Amniotic epithelial cell (primary cell): ENCODE measurements around the gene HSPG2.

Experiments used
- DNase-seq: peaks from one replicate; pipeline ENCODE4 v3.0.0-alpha.2; 2010; ENCODE audit warnings: low read depth

HSPG2 gene

GRCh38 chr1:21861602-21862429 is 75.3 kb downstream of the HSPG2 start:
- peak; percentile 85 for DNase-seq

GRCh38 chr1:21860971-21861370 is 76.1 kb downstream of the HSPG2 start:
- DNase-seq, result no peak

GRCh38 chr1:21859669-21860179 is 77.4 kb downstream of the HSPG2 start:
- DNase-seq, result no peak

GRCh38 chr1:21857840-21858670 is 79.1 kb downstream of the HSPG2 start:
- no peak for DNase-seq

GRCh38 chr1:21857142-21857839 is 79.8 kb downstream of the HSPG2 start:
- DNase-seq, result no peak

GRCh38 chr1:21855257-21856096 is 81.6 kb downstream of the HSPG2 start:
- DNase-seq, result no peak

GRCh38 chr1:21854751-21855131 is 82.4 kb downstream of the HSPG2 start:
- DNase-seq, result no peak

- no peak for DNase-seq
Measured at GRCh38 chr1:21854090-21854750, 82.9 kb downstream of the HSPG2 start.

GRCh38 chr1:21853131-21853427 is 84.0 kb downstream of the HSPG2 start:
- DNase-seq, result no peak

- DNase-seq, result no peak
Measured at GRCh38 chr1:21852282-21853130, 84.6 kb downstream of the HSPG2 start.

- no peak for DNase-seq
Measured at GRCh38 chr1:21851430-21852250, 85.5 kb downstream of the HSPG2 start.

- DNase-seq, result no peak
Measured at GRCh38 chr1:21849909-21850576, 87.1 kb downstream of the HSPG2 start.

- no peak for DNase-seq
Measured at GRCh38 chr1:21848524-21849174, 88.5 kb downstream of the HSPG2 start.

- no peak for DNase-seq
Measured at GRCh38 chr1:21847223-21848205, 89.6 kb downstream of the HSPG2 start.

GRCh38 chr1:21845646-21846641 is 91.2 kb downstream of the HSPG2 start:
- DNase-seq, result no peak

- DNase-seq, result no peak
Measured at GRCh38 chr1:21843996-21844395, 93.1 kb downstream of the HSPG2 start.
